ENCODE measurements around the gene MALRD1. TPM values are rescaled to one million over a fixed set of nuclear protein-coding genes. Genes with fewer than 3 reads are reported as not detected.

Gene MALRD1
- polyA plus RNA-seq, 6 donors from 2014 or later = not detected

GRCh38 chr10:19772972-19773371 is 724.4 kb downstream of the MALRD1 start:
- H3K9me3 Mint-ChIP-seq = peaks cover 0 to 4% (median 2%) of the 10 kb centered on the region in 7 donors
- H3K4me1 Mint-ChIP-seq = no peaks in the 10 kb centered on the region
- ATAC-seq (ENCODE audit: low read depth in 2 of 2) (no peak), DNase-seq (no peak)
- no peaks in the 10 kb centered on the region for H3K27me3 Mint-ChIP-seq
- H3K4me3 Mint-ChIP-seq = no peak overlapping the region
- no peaks in the 10 kb centered on the region for H3K36me3 Mint-ChIP-seq
- no peak overlapping the region for H3K27ac Mint-ChIP-seq

GRCh38 chr10:19775296-19775695 is 726.7 kb downstream of the MALRD1 start:
- ATAC-seq (ENCODE audit: low read depth in 2 of 2) (no peak), DNase-seq (no peak)
- no peaks in the 10 kb centered on the region for H3K4me1 Mint-ChIP-seq
- H3K36me3 Mint-ChIP-seq = no peaks in the 10 kb centered on the region
- H3K27ac Mint-ChIP-seq = no peak overlapping the region
- no peak overlapping the region for H3K4me3 Mint-ChIP-seq
- H3K27me3 Mint-ChIP-seq = no peaks in the 10 kb centered on the region
- H3K9me3 Mint-ChIP-seq = peaks cover 0 to 4% (median 2%) of the 10 kb centered on the region in 7 donors

GRCh38 chr10:19777806-19778205 is 729.2 kb downstream of the MALRD1 start:
- no peaks in the 10 kb centered on the region for H3K27me3 Mint-ChIP-seq
- no peaks in the 10 kb centered on the region for H3K4me1 Mint-ChIP-seq
- no peak for ATAC-seq (ENCODE audit: low read depth in 2 of 2)
- H3K9me3 Mint-ChIP-seq = peaks cover 0 to 6% (median 3%) of the 10 kb centered on the region in 7 donors
- no peaks in the 10 kb centered on the region for H3K36me3 Mint-ChIP-seq
- H3K27ac Mint-ChIP-seq = peak overlapping the region in 1 of 6 donors; percentile 10
- DNase-seq = no peak
- no peak overlapping the region for H3K4me3 Mint-ChIP-seq

- no peak for DNase-seq
- Mint-ChIP-seq H3K4me1 (no peaks in the 10 kb centered on the region), H3K36me3 (no peaks in the 10 kb centered on the region), H3K4me3 (no peak overlapping the region), H3K9me3 (peaks cover 0 to 6% (median 3%) of the 10 kb centered on the region in 7 donors), H3K27ac (no peak overlapping the region), H3K27me3 (no peaks in the 10 kb centered on the region)
- ATAC-seq (ENCODE audit: low read depth in 2 of 2) = no peak
Measured at GRCh38 chr10:19778996-19779395, 730.4 kb downstream of the MALRD1 start.

- no peaks in the 10 kb centered on the region for H3K36me3 Mint-ChIP-seq
- H3K27me3 Mint-ChIP-seq = no peaks in the 10 kb centered on the region
- H3K9me3 Mint-ChIP-seq = peaks cover 0 to 5% (median 0%) of the 10 kb centered on the region in 7 donors
- no peak overlapping the region for H3K4me3 Mint-ChIP-seq
- no peak overlapping the region for H3K27ac Mint-ChIP-seq
- no peaks in the 10 kb centered on the region for H3K4me1 Mint-ChIP-seq
- no peak for ATAC-seq (ENCODE audit: low read depth in 2 of 2)
- no peak for DNase-seq
Measured at GRCh38 chr10:19782430-19783089, 734.0 kb downstream of the MALRD1 start.

GRCh38 chr10:19783721-19784120 is 735.1 kb downstream of the MALRD1 start:
- Mint-ChIP-seq H3K9me3 (peaks cover 0 to 5% (median 0%) of the 10 kb centered on the region in 7 donors), H3K4me3 (no peak overlapping the region), H3K27ac (no peak overlapping the region), H3K27me3 (peaks cover 0 to 5% (median 0%) of the 10 kb centered on the region in 3 donors), H3K4me1 (peaks cover 0 to 4% (median 0%) of the 10 kb centered on the region in 3 donors), H3K36me3 (no peaks in the 10 kb centered on the region)
- ATAC-seq (ENCODE audit: low read depth in 2 of 2) = no peak
- no peak for DNase-seq

Data from naive B cell (primary cell).